ENCODE measurements around the gene NUMA1. TPM values are rescaled to one million over a fixed set of nuclear protein-coding genes. Genes with fewer than 3 reads are reported as not detected.

NUMA1 gene
- total RNA-seq, 2 experiments from 2014 or later = 148 to 159 TPM

DNA sequence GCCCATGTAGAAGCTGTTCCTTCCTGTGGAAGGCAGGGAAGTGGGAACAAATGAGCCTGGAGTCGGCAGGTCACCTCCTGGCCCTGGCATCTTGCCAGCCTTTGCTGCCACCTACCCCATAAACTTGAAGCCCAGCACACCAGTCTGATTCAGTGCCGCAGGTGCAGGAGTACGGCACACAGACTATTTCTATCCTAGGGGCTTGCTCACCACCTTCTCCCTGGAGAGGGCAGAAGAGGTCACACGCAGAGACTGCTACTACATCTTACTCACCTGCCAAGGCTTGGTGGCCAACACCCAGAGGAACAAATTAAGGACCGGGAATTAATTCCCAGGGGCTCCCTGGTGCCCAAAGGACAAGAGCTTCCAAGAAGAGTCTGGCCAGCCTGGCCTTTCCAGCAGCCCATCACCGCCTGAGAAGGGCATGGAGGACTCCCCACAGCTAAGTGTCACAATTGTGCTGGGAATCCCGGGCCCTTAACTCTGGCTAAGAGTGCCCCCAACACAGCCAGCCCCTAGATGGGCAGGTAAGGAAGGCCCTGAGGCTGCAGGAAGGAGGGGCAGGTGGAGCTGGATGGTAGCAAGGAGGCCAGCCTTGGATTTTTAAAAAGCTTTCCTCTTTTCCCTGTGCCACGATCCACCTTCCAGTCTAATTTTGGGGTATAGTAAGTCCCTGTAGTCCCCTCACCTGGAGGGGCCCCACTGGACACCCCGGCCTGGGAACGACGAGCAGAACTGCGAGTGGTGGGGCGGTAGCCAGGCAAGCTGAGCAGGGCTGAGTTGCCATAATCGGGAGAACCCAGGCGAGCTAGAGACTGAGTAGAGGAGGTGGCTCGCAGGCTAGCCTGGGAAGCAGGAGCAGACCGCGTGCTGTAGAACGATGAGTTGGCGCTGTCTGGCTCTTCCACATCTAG, 74.7 kb downstream of the NUMA1 start:
- TF ChIP-seq EZH2phosphoT487 (IDR thresholded peaks at IDR 0.05; ENCODE audit: borderline replicate concordance, low read depth, low read length) = no peak
- TF ChIP-seq, protein P1, sequence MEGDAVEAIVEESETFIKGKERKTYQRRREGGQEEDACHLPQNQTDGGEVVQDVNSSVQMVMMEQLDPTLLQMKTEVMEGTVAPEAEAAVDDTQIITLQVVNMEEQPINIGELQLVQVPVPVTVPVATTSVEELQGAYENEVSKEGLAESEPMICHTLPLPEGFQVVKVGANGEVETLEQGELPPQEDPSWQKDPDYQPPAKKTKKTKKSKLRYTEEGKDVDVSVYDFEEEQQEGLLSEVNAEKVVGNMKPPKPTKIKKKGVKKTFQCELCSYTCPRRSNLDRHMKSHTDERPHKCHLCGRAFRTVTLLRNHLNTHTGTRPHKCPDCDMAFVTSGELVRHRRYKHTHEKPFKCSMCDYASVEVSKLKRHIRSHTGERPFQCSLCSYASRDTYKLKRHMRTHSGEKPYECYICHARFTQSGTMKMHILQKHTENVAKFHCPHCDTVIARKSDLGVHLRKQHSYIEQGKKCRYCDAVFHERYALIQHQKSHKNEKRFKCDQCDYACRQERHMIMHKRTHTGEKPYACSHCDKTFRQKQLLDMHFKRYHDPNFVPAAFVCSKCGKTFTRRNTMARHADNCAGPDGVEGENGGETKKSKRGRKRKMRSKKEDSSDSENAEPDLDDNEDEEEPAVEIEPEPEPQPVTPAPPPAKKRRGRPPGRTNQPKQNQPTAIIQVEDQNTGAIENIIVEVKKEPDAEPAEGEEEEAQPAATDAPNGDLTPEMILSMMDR (conservative IDR thresholded peaks at IDR 0.05; ENCODE audit: low read length) = no peak
- DNase-seq (ENCODE audit: low spot score) = no peak
- Histone ChIP-seq H3K4me1 (ENCODE audit: insufficient read depth, low read length, poor library complexity, severe bottlenecking) (no peaks in the 10 kb centered on the region), H3K4me2 (ENCODE audit: low read length) (no peak overlapping the region), H2AFZ (ENCODE audit: low read length) (no peak overlapping the region), H4K20me1 (ENCODE audit: insufficient read depth, low read length) (no peaks in the 10 kb centered on the region), H3K4me3 (ENCODE audit: low read depth, low read length, poor library complexity, severe bottlenecking) (no peak overlapping the region), H3K9me2 (ENCODE audit: insufficient read depth, low read length) (no peaks in the 10 kb centered on the region), H3K9me3 (ENCODE audit: low read length) (no peaks in the 10 kb centered on the region), H3K36me3 (ENCODE audit: insufficient read depth, low read length) (peaks cover 87% of the 10 kb centered on the region), H3K79me2 (ENCODE audit: insufficient read depth, low read depth, low read length) (no peaks in the 10 kb centered on the region), H3K27ac (ENCODE audit: low read depth, low read length, poor library complexity, severe bottlenecking) (no peak overlapping the region)
- BruUV-seq (replicated peaks) = no TSS peak
- intact Hi-C loops (cut with micrococcal nuclease; ENCODE audit: unreplicated experiment) = no loop called here
- POLR2A ChIA-PET = interaction anchor here (0.6 kb wide), 1 partner anchor 1726 kb away, joined by 3 read pairs; no protein-coding TSS in a partner anchor
- CTCF ChIA-PET (ENCODE audit: unreplicated experiment) = no interaction called here

DNA sequence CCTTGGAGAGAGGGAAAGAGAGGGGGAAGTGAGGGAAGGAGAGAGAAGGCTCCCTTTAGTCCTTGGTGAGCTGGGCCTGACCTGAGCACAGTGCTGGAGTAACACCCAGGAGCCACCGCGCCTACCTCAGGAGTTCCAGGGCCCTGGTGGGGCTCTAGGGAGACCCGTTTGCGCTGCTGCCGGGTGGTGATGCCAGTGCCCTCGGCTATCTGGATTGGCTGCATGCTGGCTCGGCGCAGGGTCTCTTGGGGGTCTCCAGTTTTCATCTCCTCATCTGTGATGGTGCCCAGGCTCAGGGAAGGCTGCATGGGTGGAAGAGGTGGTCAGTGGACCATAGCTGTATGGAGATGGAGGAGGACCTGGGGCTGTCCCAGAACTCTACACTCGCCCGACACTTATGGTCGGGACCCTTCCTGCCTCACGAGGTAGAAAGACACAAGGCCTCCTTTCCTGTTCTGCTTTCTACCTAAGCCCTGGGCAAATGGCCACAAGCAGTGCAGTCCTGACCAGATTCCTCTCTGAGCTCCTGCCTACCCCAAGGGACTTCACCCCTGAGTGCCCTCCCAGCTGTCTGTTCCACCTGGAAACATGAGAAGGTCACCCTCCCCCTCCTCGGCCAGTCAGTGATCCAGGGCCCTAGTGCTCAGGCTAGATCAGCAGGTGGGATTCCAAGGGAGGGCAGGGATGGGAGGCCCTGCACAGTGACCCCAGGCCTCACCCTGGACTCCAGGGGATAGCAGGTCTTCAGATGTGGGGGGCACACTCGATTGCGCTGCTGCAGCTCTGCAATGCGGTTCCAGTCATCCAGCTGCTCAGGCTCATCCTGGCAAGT, 75.6 kb downstream of the NUMA1 start:
- Histone ChIP-seq H3K27ac (ENCODE audit: low read depth, low read length, poor library complexity, severe bottlenecking) (no peak overlapping the region), H3K4me2 (ENCODE audit: low read length) (no peak overlapping the region), H3K9me2 (ENCODE audit: insufficient read depth, low read length) (no peaks in the 10 kb centered on the region), H2AFZ (ENCODE audit: low read length) (no peak overlapping the region), H4K20me1 (ENCODE audit: insufficient read depth, low read length) (no peaks in the 10 kb centered on the region), H3K9me3 (ENCODE audit: low read length) (no peaks in the 10 kb centered on the region), H3K4me1 (ENCODE audit: insufficient read depth, low read length, poor library complexity, severe bottlenecking) (no peaks in the 10 kb centered on the region), H3K36me3 (ENCODE audit: insufficient read depth, low read length) (peaks cover 81% of the 10 kb centered on the region), H3K79me2 (ENCODE audit: insufficient read depth, low read depth, low read length) (no peaks in the 10 kb centered on the region), H3K4me3 (ENCODE audit: low read depth, low read length, poor library complexity, severe bottlenecking) (no peak overlapping the region)
- POLR2A ChIA-PET = no interaction called here
- no peak for DNase-seq (ENCODE audit: low spot score)
- no TSS peak for BruUV-seq (replicated peaks)
- TF ChIP-seq EZH2phosphoT487 (IDR thresholded peaks at IDR 0.05; ENCODE audit: borderline replicate concordance, low read depth, low read length) = no peak
- TF ChIP-seq, protein P1 (conservative IDR thresholded peaks at IDR 0.05; ENCODE audit: low read length) = no peak
- intact Hi-C loops (cut with micrococcal nuclease; ENCODE audit: unreplicated experiment) = no loop called here
- CTCF ChIA-PET (ENCODE audit: unreplicated experiment) = no interaction called here

Data from OCI-LY7 (cell line).